GM12878 (cell line): Measurements from ENCODE around the gene XG.

Source experiments
- POLR2A ChIP-seq: IDR thresholded peaks from 2 replicates; pipeline ENCODE4 v1.6.1; 2011; ENCODE audit warnings: low read depth, mild to moderate bottlenecking, low read length
- TF ChIP-seq, protein P1 (sequence below): IDR thresholded peaks from 2 replicates; pipeline ENCODE4 v1.6.1; 2012; ENCODE audit warnings: mild to moderate bottlenecking, low read depth, low read length

DNA sequence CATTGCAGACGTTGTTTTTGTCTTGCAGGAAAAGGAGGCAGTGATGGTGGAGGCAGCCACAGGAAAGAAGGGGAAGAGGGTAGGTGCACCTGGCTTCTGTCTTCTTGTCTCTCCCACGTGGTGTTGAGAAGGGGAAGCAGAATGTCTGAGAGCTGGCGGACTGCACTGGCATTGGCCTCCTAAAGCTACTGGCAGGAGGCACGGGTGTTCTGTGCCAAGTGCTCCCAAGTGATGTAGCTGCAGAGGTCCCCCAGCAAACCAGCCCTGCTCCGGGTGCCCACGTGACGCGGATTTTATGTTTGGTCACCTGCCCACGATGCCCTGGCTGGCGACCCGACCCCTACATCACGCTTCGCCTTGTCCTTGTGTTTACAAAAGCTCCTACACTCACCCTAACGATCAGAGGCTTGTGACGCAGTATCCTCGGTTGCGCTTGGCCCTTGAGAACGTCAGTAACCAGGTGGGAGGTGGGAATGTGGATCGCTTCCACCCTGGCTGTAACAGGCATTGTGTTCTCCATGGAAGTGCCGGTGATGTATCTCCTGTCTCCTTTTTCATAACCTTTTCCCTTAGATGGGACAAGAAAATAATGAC is 28.5 kb upstream of the XG start:
- TF ChIP-seq POLR2A = no peak
- TF ChIP-seq, protein P1, sequence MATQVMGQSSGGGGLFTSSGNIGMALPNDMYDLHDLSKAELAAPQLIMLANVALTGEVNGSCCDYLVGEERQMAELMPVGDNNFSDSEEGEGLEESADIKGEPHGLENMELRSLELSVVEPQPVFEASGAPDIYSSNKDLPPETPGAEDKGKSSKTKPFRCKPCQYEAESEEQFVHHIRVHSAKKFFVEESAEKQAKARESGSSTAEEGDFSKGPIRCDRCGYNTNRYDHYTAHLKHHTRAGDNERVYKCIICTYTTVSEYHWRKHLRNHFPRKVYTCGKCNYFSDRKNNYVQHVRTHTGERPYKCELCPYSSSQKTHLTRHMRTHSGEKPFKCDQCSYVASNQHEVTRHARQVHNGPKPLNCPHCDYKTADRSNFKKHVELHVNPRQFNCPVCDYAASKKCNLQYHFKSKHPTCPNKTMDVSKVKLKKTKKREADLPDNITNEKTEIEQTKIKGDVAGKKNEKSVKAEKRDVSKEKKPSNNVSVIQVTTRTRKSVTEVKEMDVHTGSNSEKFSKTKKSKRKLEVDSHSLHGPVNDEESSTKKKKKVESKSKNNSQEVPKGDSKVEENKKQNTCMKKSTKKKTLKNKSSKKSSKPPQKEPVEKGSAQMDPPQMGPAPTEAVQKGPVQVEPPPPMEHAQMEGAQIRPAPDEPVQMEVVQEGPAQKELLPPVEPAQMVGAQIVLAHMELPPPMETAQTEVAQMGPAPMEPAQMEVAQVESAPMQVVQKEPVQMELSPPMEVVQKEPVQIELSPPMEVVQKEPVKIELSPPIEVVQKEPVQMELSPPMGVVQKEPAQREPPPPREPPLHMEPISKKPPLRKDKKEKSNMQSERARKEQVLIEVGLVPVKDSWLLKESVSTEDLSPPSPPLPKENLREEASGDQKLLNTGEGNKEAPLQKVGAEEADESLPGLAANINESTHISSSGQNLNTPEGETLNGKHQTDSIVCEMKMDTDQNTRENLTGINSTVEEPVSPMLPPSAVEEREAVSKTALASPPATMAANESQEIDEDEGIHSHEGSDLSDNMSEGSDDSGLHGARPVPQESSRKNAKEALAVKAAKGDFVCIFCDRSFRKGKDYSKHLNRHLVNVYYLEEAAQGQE = no peak
